Liver (tissue), 3 donors: ENCODE data around the gene WWOX.

Experiments
- CTCF ChIP-seq: fragments of 150-350 bp; IDR thresholded peaks from 2 replicates; pipeline ENCODE4 v1.5.1; 2017; ENCODE audit warnings: improper control_type of control experiment, low read depth, low read length; ENCODE audit not compliant: missing input control
- FOXA1 ChIP-seq: IDR thresholded peaks from 2 replicates; pipeline ENCODE4 v1.6.1; 2016; ENCODE audit warnings: antibody characterized with exemption
- GABPA ChIP-seq, 2 donors: IDR thresholded peaks in 1 of 2; conservative IDR thresholded peaks in 1 of 2; 2 replicates each; pipeline ENCODE4 v1.6.1; 2016; ENCODE audit warnings: antibody characterized with exemption in 2 of 2, mild to moderate bottlenecking in 1 of 2, moderate library complexity in 1 of 2
- HNF4A ChIP-seq, 2 donors: conservative IDR thresholded peaks; 2 replicates each; pipeline ENCODE4 v1.6.1; 2016; ENCODE audit warnings: antibody characterized with exemption in 2 of 2, mild to moderate bottlenecking in 2 of 2
- MAX ChIP-seq: IDR thresholded peaks from 2 replicates; pipeline ENCODE4 v1.6.1; 2016; ENCODE audit warnings: antibody characterized with exemption
- REST ChIP-seq: IDR thresholded peaks from 2 replicates; pipeline ENCODE4 v1.6.1; 2016; ENCODE audit warnings: antibody characterized with exemption, mild to moderate bottlenecking
- ZBTB33 ChIP-seq: IDR thresholded peaks from 2 replicates; pipeline ENCODE4 v1.6.1; 2016; ENCODE audit warnings: antibody characterized with exemption
- donor health status: healthy.
- donor health status: healthy.

- TF ChIP-seq CTCF (no peak), FOXA1 (no peak), ZBTB33 (no peak), REST (no peak), MAX (no peak), GABPA (IDR thresholded peaks at IDR 0.05 in 1 of 2, conservative IDR thresholded peaks at IDR 0.05 in 1 of 2) (no peak), HNF4A (conservative IDR thresholded peaks at IDR 0.05) (no peak)
Observed at GRCh38 chr16:78118469-78119025, 19.1 kb downstream of the WWOX start.
